Adrenal gland (tissue), 12 donors: ENCODE measurements around the gene ANGPTL7. TPM values are rescaled to one million over a fixed set of nuclear protein-coding genes. Genes with fewer than 3 reads are reported as not detected.

Source experiments
- DNase-seq, 7 donors: peaks; one replicate each; pipeline ENCODE4 v3.0.0-alpha.2; 2019 to 2020
- H3K27ac ChIP-seq, 5 donors: fragments of 200-600 bp; sonication (generic) in 4 of 5; 1 replicate in 3 of 5; 2 replicates in 2 of 5; pipeline versions ENCODE4 v1.5.1 to v1.8.0; 2016 to 2020; ENCODE audit warnings: mild to moderate bottlenecking in 1 of 5
- H3K27me3 ChIP-seq: fragments of 200-600 bp; 2 replicates; pipeline ENCODE4 v1.8.0; 2021
- H3K36me3 ChIP-seq, 2 donors: fragments of 200-600 bp; replicated peaks in 1 of 2; 1 replicate in 1 of 2; 2 replicates in 1 of 2; pipeline versions ENCODE4 v1.5.1 to v1.8.0; 2018 to 2022
- H3K4me1 ChIP-seq, 2 donors: fragments of 200-600 bp; replicated peaks in 1 of 2; 1 replicate in 1 of 2; 2 replicates in 1 of 2; pipeline versions ENCODE4 v1.5.1 to v1.8.0; 2018 to 2021
- H3K4me3 ChIP-seq, 4 donors: fragments of 200-600 bp; sonication (generic) in 3 of 4; one replicate each; pipeline ENCODE4 v1.5.1; 2016 to 2018
- H3K9me3 ChIP-seq, 3 donors: fragments of 200-600 bp; sonication (generic) in 1 of 3; replicated peaks in 1 of 3; 1 replicate in 2 of 3; 2 replicates in 1 of 3; pipeline versions ENCODE4 v1.5.1 to v1.8.0; 2016 to 2021
- POLR2A ChIP-seq, 2 donors: fragments of 450-650 bp; IDR thresholded peaks; one replicate each; pipeline ENCODE4 v1.6.1; 2017; ENCODE audit warnings: antibody characterized with exemption in 2 of 2, mild to moderate bottlenecking in 2 of 2, moderate library complexity in 1 of 2
- WGBS, 4 donors: extraction: QIAGEN DNeasy Blood & Tissue Kit in 2 of 4; methylation state at CpG; one replicate each; pipeline versions ENCODE4 v1.1.5 to v1.1.7; 2013 to 2017; 5-methylcytosine and 5-hydroxymethylcytosine counted together
- intact Hi-C, 2 donors: fragments of 100-400 bp; cut with DNase I; formaldehyde crosslinking; loops; one replicate each; pipeline versions ENCODE4 v1.14.1 to v1.15.0; 2022 to 2023
- polyA plus RNA-seq, 3 donors: library from polyadenylated mRNA; stranded (reverse); fragments of 200-250 nt in 2 of 3; fragments of 350-450 nt in 1 of 3; fragmentation: Illumina TruSeq in 1 of 3; extraction: RNeasy Lipid Tissue Mini Kit (QIAGEN cat#74804) in 1 of 3; gene quantifications; one replicate each; pipeline ENCODE4 v1.2.3, GENCODE V29; 2013 to 2014
- total RNA-seq, 9 donors: library from RNA; depleted of rRNA in 4 of 9; stranded (reverse); fragments of >200 nt in 4 of 9; fragments of 120-200 nt in 1 of 9; fragmentation: NEBNext Ultra II Directional in 1 of 9; extraction: Animal tissue kit (Norgen Biotek cat#: 25700) in 1 of 9; gene quantifications; one replicate each; pipeline versions ENCODE4 v1.1.0 to v1.2.4, GENCODE V29; 2013 to 2023
- TF ChIP-seq, protein P1 (sequence below), 6 experiments: fragments of 450-650 bp in 4 of 6; fragments of 200-600 bp in 2 of 6; sonication (generic) in 1 of 6; IDR thresholded peaks; 1 replicate in 5 of 6; 2 replicates in 1 of 6; pipeline versions ENCODE4 v1.5.1 to v1.8.0; 2016 to 2021; ENCODE audit warnings: antibody characterized with exemption in 6 of 6, mild to moderate bottlenecking in 2 of 6, moderate library complexity in 1 of 6
- donor health status: healthy with polysubstance abuse.
- donor health status: Bipolar disorder and iron deficiency.
- donor health status: DM: yes; HTN: yes; CAD: no.
- donor health status: DM: no; HTN: no; CAD: no.
- donor health status: DM: no; HTN: no; CAD: no.
- donor health status: DM: yes; HTN: yes; CAD: no.

ANGPTL7 gene
- total and polyA plus RNA-seq, 12 donors = 0.12 to 8.5 (median 2.1) TPM

DNA sequence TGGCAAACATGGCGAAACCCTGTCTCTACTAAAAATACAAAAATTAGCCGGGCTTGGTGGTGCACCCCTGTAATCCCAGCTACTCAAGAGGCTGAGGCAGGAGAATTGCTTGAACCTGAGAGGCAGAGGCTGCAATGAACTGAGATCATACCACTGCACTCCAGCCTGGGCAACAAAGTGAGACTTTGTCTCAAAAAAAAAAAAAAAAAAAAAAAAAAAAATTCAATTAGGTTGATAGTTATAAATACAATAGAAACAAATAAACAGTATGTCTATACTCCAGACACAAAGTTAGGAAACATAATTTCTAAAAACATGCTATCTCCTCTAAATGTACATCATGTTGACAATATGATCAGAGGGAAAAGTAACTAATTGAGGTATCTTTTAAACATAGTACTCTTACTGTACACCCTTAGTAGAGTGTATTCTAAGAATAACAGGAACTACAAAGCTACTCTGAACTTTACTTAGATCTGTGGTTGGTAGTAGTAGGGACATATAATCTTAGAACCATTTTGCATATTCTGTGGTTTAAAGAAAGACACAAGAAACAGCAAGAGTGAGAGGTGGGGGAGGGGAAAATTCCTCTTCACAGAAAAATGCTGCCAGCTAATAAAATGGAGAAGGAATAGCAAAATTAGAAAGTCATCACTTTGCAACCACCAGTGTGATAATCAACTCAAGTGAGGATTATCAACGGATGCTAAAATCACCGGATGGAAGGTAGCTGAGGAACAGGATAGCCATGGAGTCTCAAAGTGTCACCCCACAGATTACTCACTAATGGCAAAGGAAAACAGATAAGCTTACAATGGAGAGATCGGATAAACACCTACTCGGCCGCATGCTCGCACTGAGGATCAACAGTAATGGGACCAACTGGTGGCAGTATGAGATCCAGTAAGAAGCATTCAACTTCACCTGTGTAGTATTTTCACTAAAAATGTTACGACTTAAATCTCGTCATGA lies 38.2 kb downstream of the ANGPTL7 start:
- peaks cover 0 to 64% of the 10 kb centered on the region in 2 donors for H3K36me3 ChIP-seq
- no peak overlapping the region for H3K4me3 ChIP-seq
- no peaks in the 10 kb centered on the region for H3K27me3 ChIP-seq
- no peaks in the 10 kb centered on the region for H3K9me3 ChIP-seq
- 90 to 96% (median 92%) methylated on average over 10 of the region's 10 CpGs for WGBS, 4 donors
- H3K4me1 ChIP-seq = no peaks in the 10 kb centered on the region
- intact Hi-C loops = no loop called here
- H3K27ac ChIP-seq = no peak overlapping the region
- no peak for TF ChIP-seq POLR2A (IDR thresholded peaks at IDR 0.05)
- no peak for DNase-seq

DNA sequence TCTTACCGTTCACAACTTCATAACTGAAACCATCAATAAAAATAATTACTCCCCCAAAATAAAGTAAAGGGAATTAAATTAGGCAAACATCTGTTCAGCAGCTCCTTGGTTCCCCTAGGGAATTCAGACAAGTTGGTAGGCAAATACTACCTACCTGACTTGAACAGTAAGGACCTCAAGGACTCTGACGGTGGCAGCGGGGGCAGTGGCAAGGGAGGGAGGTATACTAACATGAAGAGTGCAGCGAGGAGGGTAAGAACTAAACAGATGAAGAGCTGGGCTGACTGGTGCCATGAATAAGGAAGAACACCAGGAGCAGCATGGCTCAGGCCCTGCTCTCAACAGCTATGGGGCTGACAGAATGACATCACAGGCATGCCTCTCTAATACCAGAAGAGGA lies 40.0 kb downstream of the ANGPTL7 start:
- TF ChIP-seq POLR2A (IDR thresholded peaks at IDR 0.05) = no peak
- TF ChIP-seq, protein P1, sequence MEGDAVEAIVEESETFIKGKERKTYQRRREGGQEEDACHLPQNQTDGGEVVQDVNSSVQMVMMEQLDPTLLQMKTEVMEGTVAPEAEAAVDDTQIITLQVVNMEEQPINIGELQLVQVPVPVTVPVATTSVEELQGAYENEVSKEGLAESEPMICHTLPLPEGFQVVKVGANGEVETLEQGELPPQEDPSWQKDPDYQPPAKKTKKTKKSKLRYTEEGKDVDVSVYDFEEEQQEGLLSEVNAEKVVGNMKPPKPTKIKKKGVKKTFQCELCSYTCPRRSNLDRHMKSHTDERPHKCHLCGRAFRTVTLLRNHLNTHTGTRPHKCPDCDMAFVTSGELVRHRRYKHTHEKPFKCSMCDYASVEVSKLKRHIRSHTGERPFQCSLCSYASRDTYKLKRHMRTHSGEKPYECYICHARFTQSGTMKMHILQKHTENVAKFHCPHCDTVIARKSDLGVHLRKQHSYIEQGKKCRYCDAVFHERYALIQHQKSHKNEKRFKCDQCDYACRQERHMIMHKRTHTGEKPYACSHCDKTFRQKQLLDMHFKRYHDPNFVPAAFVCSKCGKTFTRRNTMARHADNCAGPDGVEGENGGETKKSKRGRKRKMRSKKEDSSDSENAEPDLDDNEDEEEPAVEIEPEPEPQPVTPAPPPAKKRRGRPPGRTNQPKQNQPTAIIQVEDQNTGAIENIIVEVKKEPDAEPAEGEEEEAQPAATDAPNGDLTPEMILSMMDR (IDR thresholded peaks at IDR 0.05) = no peak
- Histone ChIP-seq H3K36me3 (peaks cover 0 to 75% of the 10 kb centered on the region in 2 donors), H3K27ac (no peak overlapping the region), H3K27me3 (no peaks in the 10 kb centered on the region), H3K4me3 (no peak overlapping the region), H3K4me1 (no peaks in the 10 kb centered on the region), H3K9me3 (no peaks in the 10 kb centered on the region)
- intact Hi-C loops = no loop called here
- WGBS, 4 donors = 88 to 93% (median 90%) methylated on average over 4 of the region's 4 CpGs
- DNase-seq = no peak

DNA sequence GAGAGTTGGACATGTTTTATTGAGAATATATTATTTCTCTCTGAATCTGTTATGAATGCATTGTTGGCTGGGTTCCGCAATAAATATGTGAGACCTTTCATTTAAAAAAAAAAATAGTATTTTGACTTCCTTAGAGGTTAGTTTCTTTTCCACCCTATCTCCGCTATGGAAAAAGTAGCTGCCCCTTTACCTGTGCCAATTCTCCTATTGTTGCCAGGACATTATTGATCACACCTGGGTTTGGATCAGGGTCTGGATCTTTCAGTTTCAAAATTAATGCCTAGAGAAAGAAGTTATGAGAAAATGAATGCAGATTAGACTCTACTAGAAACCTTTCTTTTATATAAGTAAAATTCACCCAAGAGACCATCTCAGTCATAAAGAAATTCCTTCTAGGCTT lies 44.1 kb downstream of the ANGPTL7 start:
- Histone ChIP-seq H3K27ac (no peak overlapping the region), H3K36me3 (peaks cover 0 to 95% of the 10 kb centered on the region in 2 donors), H3K9me3 (no peaks in the 10 kb centered on the region), H3K4me3 (no peak overlapping the region), H3K27me3 (no peaks in the 10 kb centered on the region), H3K4me1 (no peaks in the 10 kb centered on the region)
- intact Hi-C loops = loop anchor here in 1 of 2 donors (10.0 kb wide), 1 partner anchor 108 kb away; no protein-coding TSS in a partner anchor
- no peak for TF ChIP-seq POLR2A (IDR thresholded peaks at IDR 0.05)
- TF ChIP-seq, protein P1 (IDR thresholded peaks at IDR 0.05) = no peak
- DNase-seq = no peak
- 94 to 98% (median 96%) methylated on average over 2 of the region's 2 CpGs for WGBS, 4 donors

DNA sequence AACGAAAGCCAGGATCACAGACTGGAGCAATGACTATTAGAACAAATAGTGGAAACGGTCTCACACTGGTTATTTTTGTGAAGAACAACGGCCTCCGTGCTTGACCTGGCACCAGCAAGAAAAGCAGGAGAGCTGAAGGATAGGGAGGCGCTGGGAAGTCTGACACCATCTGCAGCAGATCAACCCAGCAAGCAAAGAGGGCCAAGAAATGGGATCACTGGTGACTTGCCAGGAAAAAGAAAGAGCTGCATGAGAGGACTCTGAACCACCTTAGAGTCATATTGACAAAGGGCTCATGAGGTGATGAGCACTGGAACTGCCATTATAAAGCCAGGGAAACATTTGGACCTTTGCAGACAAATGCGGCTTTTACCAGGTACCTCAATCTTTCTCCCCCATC lies 48.2 kb downstream of the ANGPTL7 start:
- Histone ChIP-seq H3K4me3 (no peak overlapping the region), H3K27ac (peak overlapping the region in 1 of 5 donors; percentile 21), H3K4me1 (no peaks in the 10 kb centered on the region), H3K27me3 (no peaks in the 10 kb centered on the region), H3K36me3 (peaks cover 0 to 93% of the 10 kb centered on the region in 2 donors), H3K9me3 (no peaks in the 10 kb centered on the region)
- TF ChIP-seq, protein P1 (IDR thresholded peaks at IDR 0.05) = no peak
- TF ChIP-seq POLR2A (IDR thresholded peaks at IDR 0.05) = no peak
- WGBS, 4 donors = 67 to 81% (median 76%) methylated on average over 6 of the region's 6 CpGs
- no peak for DNase-seq
- intact Hi-C loops = loop anchor here in 1 of 2 donors (10.0 kb wide), 1 partner anchor 113 kb away; no protein-coding TSS in a partner anchor
